ENCODE data around the gene DPP7.

DPP7 gene

GRCh38 chr9:137064880-137065164 lies 49.7 kb downstream of the DPP7 start:
- no peak for TF ChIP-seq POLR2AphosphoS5 (IDR thresholded peaks at IDR 0.05; ENCODE audit: low read depth, low read length)
- TF ChIP-seq REST (IDR thresholded peaks at IDR 0.05; ENCODE audit: insufficient read depth in 1 of 2, low read depth in 2 of 2, low read length in 2 of 2) = no peak
- TF ChIP-seq SIN3A (IDR thresholded peaks at IDR 0.05; ENCODE audit: borderline replicate concordance, insufficient read depth, low read length) = no peak
- no peak for TF ChIP-seq TAF1 (IDR thresholded peaks at IDR 0.05; ENCODE audit: borderline replicate concordance, insufficient read depth, low read length)
- no peak for TF ChIP-seq FOXP2 (optimal IDR thresholded peaks at IDR 0.05; ENCODE audit: borderline replicate concordance, extremely low read depth, extremely low read length, insufficient read depth)

- no peak for TF ChIP-seq FOXP2 (optimal IDR thresholded peaks at IDR 0.05; ENCODE audit: borderline replicate concordance, extremely low read depth, extremely low read length, insufficient read depth)
- no peak for TF ChIP-seq TAF1 (IDR thresholded peaks at IDR 0.05; ENCODE audit: borderline replicate concordance, insufficient read depth, low read length)
- no peak for TF ChIP-seq SIN3A (IDR thresholded peaks at IDR 0.05; ENCODE audit: borderline replicate concordance, insufficient read depth, low read length)
- TF ChIP-seq REST (IDR thresholded peaks at IDR 0.05; ENCODE audit: insufficient read depth in 1 of 2, low read depth in 2 of 2, low read length in 2 of 2) = peak; percentile 71 to 74
Observed at GRCh38 chr9:137064027-137064879, 50.3 kb downstream of the DPP7 start.

- no peak for TF ChIP-seq FOXP2 (optimal IDR thresholded peaks at IDR 0.05; ENCODE audit: borderline replicate concordance, extremely low read depth, extremely low read length, insufficient read depth)
- TF ChIP-seq SIN3A (IDR thresholded peaks at IDR 0.05; ENCODE audit: borderline replicate concordance, insufficient read depth, low read length) = no peak
- TF ChIP-seq POLR2AphosphoS5 (IDR thresholded peaks at IDR 0.05; ENCODE audit: low read depth, low read length) = no peak
- TF ChIP-seq REST (IDR thresholded peaks at IDR 0.05; ENCODE audit: insufficient read depth in 1 of 2, low read depth in 2 of 2, low read length in 2 of 2) = no peak
- TF ChIP-seq TAF1 (IDR thresholded peaks at IDR 0.05; ENCODE audit: borderline replicate concordance, insufficient read depth, low read length) = no peak
Observed at GRCh38 chr9:137063311-137064026, 51.1 kb downstream of the DPP7 start.

GRCh38 chr9:137062384-137062783 lies 52.1 kb downstream of the DPP7 start:
- no peak for TF ChIP-seq TAF1 (IDR thresholded peaks at IDR 0.05; ENCODE audit: borderline replicate concordance, insufficient read depth, low read length)
- no peak for TF ChIP-seq FOXP2 (optimal IDR thresholded peaks at IDR 0.05; ENCODE audit: borderline replicate concordance, extremely low read depth, extremely low read length, insufficient read depth)
- TF ChIP-seq REST (IDR thresholded peaks at IDR 0.05; ENCODE audit: insufficient read depth in 1 of 2, low read depth in 2 of 2, low read length in 2 of 2) = no peak
- TF ChIP-seq POLR2AphosphoS5 (IDR thresholded peaks at IDR 0.05; ENCODE audit: low read depth, low read length) = no peak
- no peak for TF ChIP-seq SIN3A (IDR thresholded peaks at IDR 0.05; ENCODE audit: borderline replicate concordance, insufficient read depth, low read length)

Measured in PFSK-1 (cell line).